GM12874 (cell line): ENCODE results near the gene NR1H4.

Source experiments
- CTCF ChIP-seq: IDR thresholded peaks from 2 replicates; pipeline ENCODE4 v1.5.1; 2011; ENCODE audit warnings: low read depth, mild to moderate bottlenecking, control low read depth, low read length, moderate library complexity; ENCODE audit not compliant: insufficient read depth

The NR1H4 gene

GRCh38 chr12:100455896-100456295 is 17.8 kb upstream of the NR1H4 start:
- no peak for TF ChIP-seq CTCF

DNA sequence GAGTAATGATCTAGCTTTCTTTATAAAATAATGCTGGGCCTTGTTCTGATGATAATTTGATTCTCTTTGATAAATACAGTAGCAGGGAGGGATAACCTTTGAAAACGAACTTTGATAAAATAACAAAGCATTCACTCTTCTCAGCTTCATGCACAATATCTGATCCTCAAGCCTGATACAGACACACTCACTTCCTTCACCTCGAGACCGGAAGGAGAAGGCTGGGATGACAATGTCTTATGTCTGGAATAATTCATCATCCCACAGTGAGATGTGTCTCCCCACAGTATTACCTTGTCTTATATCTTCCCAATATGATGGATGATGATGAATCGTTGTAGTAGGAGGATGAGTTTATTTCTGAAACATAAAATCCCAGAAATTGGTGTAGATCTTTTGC is 15.5 kb upstream of the NR1H4 start:
- TF ChIP-seq CTCF: no peak

- TF ChIP-seq CTCF: no peak
Observed at GRCh38 chr12:100460702-100461101, 13.0 kb upstream of the NR1H4 start.

- no peak for TF ChIP-seq CTCF
Observed at GRCh38 chr12:100461330-100461973, 12.2 kb upstream of the NR1H4 start.

DNA sequence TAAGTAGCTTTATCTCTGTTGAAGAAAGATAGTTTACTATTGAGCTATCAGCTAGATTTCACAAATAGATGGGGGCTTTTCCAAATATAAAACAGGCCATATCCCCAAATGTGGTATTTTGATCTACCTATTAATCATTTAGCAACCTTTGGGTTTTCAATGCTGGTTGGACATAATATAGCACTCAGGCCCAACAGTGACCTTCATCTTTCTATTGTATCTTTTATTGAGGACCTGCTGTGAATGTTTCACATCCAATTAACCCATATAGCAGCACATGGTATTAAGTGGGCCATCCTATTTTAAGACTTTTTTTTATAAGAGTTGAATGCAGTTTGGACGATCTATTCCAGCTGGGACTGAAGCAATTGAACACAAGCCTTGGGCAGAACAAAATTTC is 10.0 kb upstream of the NR1H4 start:
- TF ChIP-seq CTCF: no peak

- no peak for TF ChIP-seq CTCF
Observed at GRCh38 chr12:100464529-100464928, 9.1 kb upstream of the NR1H4 start.

DNA sequence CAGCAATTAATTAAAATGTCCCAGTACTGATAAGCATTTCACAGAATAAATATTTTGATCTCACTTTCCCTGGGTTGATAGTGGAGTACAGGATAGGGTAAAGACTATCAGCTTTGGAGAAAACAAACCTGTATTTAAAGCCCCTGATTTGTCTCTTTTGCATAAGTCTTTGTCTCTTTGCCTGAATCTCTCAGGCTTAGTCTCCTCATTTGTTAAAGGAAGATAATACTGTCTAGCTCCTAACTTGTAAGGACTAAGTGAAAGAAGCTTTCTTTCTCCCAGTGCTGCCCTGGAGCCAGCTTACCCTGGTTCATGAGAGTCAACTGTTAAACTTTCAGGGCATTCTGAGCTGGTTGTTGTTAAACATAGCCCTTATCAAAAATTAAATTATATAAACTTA is 5.5 kb upstream of the NR1H4 start:
- no peak for TF ChIP-seq CTCF
